Loucy (cell line): Measurements from ENCODE around the gene PCED1B.

Experiments
- H2AFZ ChIP-seq: fragments of 200-600 bp; sonication (generic); 2 replicates; pipeline ENCODE4 v1.6.0; 2016; ENCODE audit warnings: antibody characterized with exemption, mild to moderate bottlenecking, low read length, moderate library complexity
- H3F3A ChIP-seq: fragments of 200-600 bp; 2 replicates; pipeline ENCODE4 v1.6.0; 2016; ENCODE audit warnings: antibody characterized with exemption, low read depth, mild to moderate bottlenecking
- H3K27me3 ChIP-seq: fragments of 200-600 bp; sonication (generic); 2 replicates; pipeline ENCODE4 v1.6.1; 2014; ENCODE audit warnings: low read length, mild to moderate bottlenecking; ENCODE audit not compliant: insufficient read depth, poor library complexity, severe bottlenecking
- H3K36me3 ChIP-seq: fragments of 200-600 bp; sonication (generic); 2 replicates; pipeline ENCODE4 v1.6.1; 2016; ENCODE audit warnings: low read length; ENCODE audit not compliant: insufficient read depth
- H3K4me1 ChIP-seq: fragments of 200-600 bp; sonication (generic); 2 replicates; pipeline ENCODE4 v1.5.1; 2014; ENCODE audit warnings: low read length, mild to moderate bottlenecking; ENCODE audit not compliant: insufficient read depth, poor library complexity, severe bottlenecking
- H3K4me2 ChIP-seq: fragments of 200-600 bp; sonication (generic); 2 replicates; pipeline ENCODE4 v1.6.0; 2014; ENCODE audit warnings: antibody characterized with exemption, low read length, low read depth, mild to moderate bottlenecking; ENCODE audit not compliant: poor library complexity, severe bottlenecking
- H3K4me3 ChIP-seq: fragments of 200-600 bp; sonication (generic); 2 replicates; pipeline ENCODE4 v1.5.1; 2014; ENCODE audit warnings: low read length, mild to moderate bottlenecking, mixed read lengths; ENCODE audit not compliant: poor library complexity, severe bottlenecking
- H3K79me2 ChIP-seq: fragments of 200-600 bp; sonication (generic); 2 replicates; pipeline ENCODE4 v1.6.1; 2014; ENCODE audit warnings: low read length; ENCODE audit not compliant: insufficient read depth
- H3K9ac ChIP-seq: fragments of 200-600 bp; sonication (generic); 2 replicates; pipeline ENCODE4 v1.6.0; 2014; ENCODE audit warnings: mild to moderate bottlenecking, low read depth, low read length, moderate library complexity; ENCODE audit not compliant: poor library complexity, severe bottlenecking
- H3K9me2 ChIP-seq: fragments of 200-600 bp; sonication (generic); replicated peaks from 2 replicates; pipeline ENCODE4 v1.6.1; 2016; ENCODE audit warnings: low read depth, low read length, mixed read lengths
- H3K9me3 ChIP-seq: fragments of 200-600 bp; sonication (generic); 2 replicates; pipeline ENCODE4 v1.6.1; 2014; ENCODE audit warnings: mild to moderate bottlenecking, antibody characterized with exemption, low read length, low read depth; ENCODE audit not compliant: insufficient read depth
- H4K20me1 ChIP-seq: fragments of 200-600 bp; sonication (generic); 2 replicates; pipeline ENCODE4 v1.6.0; 2014; ENCODE audit warnings: antibody characterized with exemption, low read length, mild to moderate bottlenecking; ENCODE audit not compliant: insufficient read depth, poor library complexity, severe bottlenecking
- CTCF ChIP-seq: fragments of 200-600 bp; sonication (generic); conservative IDR thresholded peaks from 2 replicates; pipeline ENCODE4 v1.5.1; 2014; ENCODE audit warnings: mild to moderate bottlenecking, antibody characterized with exemption, low read length
- EZH2phosphoT487 ChIP-seq: fragments of 200-600 bp; IDR thresholded peaks from 2 replicates; pipeline ENCODE4 v1.6.1; 2018; ENCODE audit warnings: antibody characterized with exemption, mild to moderate bottlenecking, moderate library complexity, borderline replicate concordance

Gene PCED1B

GRCh38 chr12:47280543-47281300, 201.3 kb downstream of the PCED1B start:
- Histone ChIP-seq H3K36me3 (no peaks in the 10 kb centered on the region), H3K4me2 (no peak overlapping the region), H3K4me1 (peaks cover 25% of the 10 kb centered on the region), H3F3A (no peaks in the 10 kb centered on the region), H3K79me2 (no peaks in the 10 kb centered on the region), H3K9me2 (no peaks in the 10 kb centered on the region), H3K4me3 (no peak overlapping the region), H3K9ac (no peak overlapping the region), H2AFZ (no peak overlapping the region), H3K27me3 (no peaks in the 10 kb centered on the region), H4K20me1 (no peaks in the 10 kb centered on the region), H3K9me3 (no peaks in the 10 kb centered on the region)
- TF ChIP-seq EZH2phosphoT487 (no peak), CTCF (no peak)

- Histone ChIP-seq H3K27me3 (no peaks in the 10 kb centered on the region), H3K4me3 (no peak overlapping the region), H3K9me2 (no peaks in the 10 kb centered on the region), H2AFZ (no peak overlapping the region), H3F3A (no peaks in the 10 kb centered on the region), H3K36me3 (no peaks in the 10 kb centered on the region), H3K9me3 (no peaks in the 10 kb centered on the region), H3K4me2 (no peak overlapping the region), H4K20me1 (no peaks in the 10 kb centered on the region), H3K9ac (no peak overlapping the region), H3K79me2 (no peaks in the 10 kb centered on the region), H3K4me1 (peaks cover 15% of the 10 kb centered on the region)
- TF ChIP-seq CTCF (no peak), EZH2phosphoT487 (no peak)
Observed at GRCh38 chr12:47281667-47282171, 202.3 kb downstream of the PCED1B start.

GRCh38 chr12:47282206-47282605, 202.8 kb downstream of the PCED1B start:
- no peaks in the 10 kb centered on the region for H3K9me3 ChIP-seq
- H3K27me3 ChIP-seq, result no peaks in the 10 kb centered on the region
- H3K4me3 ChIP-seq, result no peak overlapping the region
- H2AFZ ChIP-seq, result no peak overlapping the region
- H4K20me1 ChIP-seq, result no peaks in the 10 kb centered on the region
- H3K9ac ChIP-seq, result no peak overlapping the region
- H3F3A ChIP-seq, result no peaks in the 10 kb centered on the region
- peaks cover 10% of the 10 kb centered on the region for H3K4me1 ChIP-seq
- H3K79me2 ChIP-seq, result no peaks in the 10 kb centered on the region
- no peaks in the 10 kb centered on the region for H3K9me2 ChIP-seq
- TF ChIP-seq CTCF (no peak), EZH2phosphoT487 (no peak)
- no peak overlapping the region for H3K4me2 ChIP-seq
- H3K36me3 ChIP-seq, result no peaks in the 10 kb centered on the region
